SU-DHL-6 (cell line): ENCODE measurements around the gene LEMD2.

ENCODE experiments used
- CTCF ChIP-seq: fragments of 200-600 bp; sonication (generic); IDR thresholded peaks from one replicate; pipeline ENCODE4 v1.5.1; 2017; ENCODE audit warnings: antibody characterized with exemption, mild to moderate bottlenecking, low read length, moderate library complexity; ENCODE audit not compliant: insufficient read depth, poor library complexity, severe bottlenecking
- EZH2phosphoT487 ChIP-seq: fragments of 200-600 bp; sonication (generic), shearing (Covaris generic); conservative IDR thresholded peaks from 2 replicates; pipeline ENCODE4 v1.6.1; 2018; ENCODE audit warnings: mild to moderate bottlenecking, antibody characterized with exemption, low read length, moderate library complexity, mixed read lengths

- TF ChIP-seq CTCF = no peak
- TF ChIP-seq EZH2phosphoT487 = no peak
These were observed 19.6 kb downstream of the LEMD2 start for GRCh38 chr6:33769248-33769821.
